Liver (tissue), 9 donors: ENCODE results near the gene IREB2. TPM values are rescaled to one million over a fixed set of nuclear protein-coding genes. Genes with fewer than 3 reads are reported as not detected.

Source experiments
- DNase-seq: peaks from one replicate; pipeline ENCODE4 v3.0.0-alpha.2; 2017; ENCODE audit warnings: low spot score
- H3K27ac ChIP-seq, 2 donors: one replicate each; pipeline ENCODE4 v1.7.0; 2013; ENCODE audit warnings: inconsistent platforms in 2 of 2, low read length in 2 of 2, control low read depth in 1 of 2, low read depth in 1 of 2, mild to moderate bottlenecking in 1 of 2
- H3K27me3 ChIP-seq, 4 donors: one replicate each; pipeline versions ENCODE4 v1.6.1 to v1.7.0; 2013; ENCODE audit warnings: low read length in 3 of 4, inconsistent platforms in 1 of 4, mild to moderate bottlenecking in 1 of 4, moderate library complexity in 1 of 4; ENCODE audit not compliant: control insufficient read depth in 4 of 4, insufficient read depth in 4 of 4
- H3K36me3 ChIP-seq, 4 donors: one replicate each; pipeline versions ENCODE4 v1.6.1 to v1.7.0; 2013; ENCODE audit warnings: low read length in 3 of 4, mild to moderate bottlenecking in 3 of 4, low read depth in 1 of 4, moderate library complexity in 1 of 4; ENCODE audit not compliant: control insufficient read depth in 4 of 4, insufficient read depth in 3 of 4
- H3K4me1 ChIP-seq, 4 donors: one replicate each; pipeline versions ENCODE4 v1.6.1 to v1.7.0; 2013; ENCODE audit warnings: low read length in 3 of 4, mild to moderate bottlenecking in 3 of 4, moderate library complexity in 1 of 4; ENCODE audit not compliant: control insufficient read depth in 4 of 4, insufficient read depth in 4 of 4
- H3K4me3 ChIP-seq, 3 donors: one replicate each; pipeline versions ENCODE4 v1.6.1 to v1.7.0; 2013; ENCODE audit warnings: low read length in 3 of 3, control low read depth in 1 of 3, low read depth in 1 of 3, mild to moderate bottlenecking in 1 of 3
- H3K9ac ChIP-seq, 2 donors: one replicate each; pipeline ENCODE4 v1.7.0; 2013; ENCODE audit warnings: low read length in 2 of 2, mild to moderate bottlenecking in 2 of 2, moderate library complexity in 2 of 2, control low read depth in 1 of 2, low read depth in 1 of 2
- H3K9me3 ChIP-seq, 4 donors: one replicate each; pipeline versions ENCODE4 v1.6.1 to v1.7.0; 2013; ENCODE audit warnings: low read length in 3 of 4; ENCODE audit not compliant: control insufficient read depth in 4 of 4
- ATF3 ChIP-seq: IDR thresholded peaks from 2 replicates; pipeline ENCODE4 v1.6.1; 2016; ENCODE audit warnings: antibody characterized with exemption
- CTCF ChIP-seq: fragments of 150-350 bp; IDR thresholded peaks from 2 replicates; pipeline ENCODE4 v1.5.1; 2017; ENCODE audit warnings: improper control_type of control experiment, low read depth, low read length; ENCODE audit not compliant: missing input control
- EGR1 ChIP-seq, 2 donors: IDR thresholded peaks; 2 replicates each; pipeline ENCODE4 v1.6.1; 2016 to 2018; ENCODE audit warnings: antibody characterized with exemption in 2 of 2, low read depth in 2 of 2
- FOXA1 ChIP-seq: IDR thresholded peaks from 2 replicates; pipeline ENCODE4 v1.6.1; 2016; ENCODE audit warnings: antibody characterized with exemption
- FOXA2 ChIP-seq: IDR thresholded peaks from 2 replicates; pipeline ENCODE4 v1.6.1; 2016; ENCODE audit warnings: antibody characterized with exemption
- GABPA ChIP-seq, 2 donors: IDR thresholded peaks in 1 of 2; conservative IDR thresholded peaks in 1 of 2; 2 replicates each; pipeline ENCODE4 v1.6.1; 2016; ENCODE audit warnings: antibody characterized with exemption in 2 of 2, mild to moderate bottlenecking in 1 of 2, moderate library complexity in 1 of 2
- HNF4A ChIP-seq, 2 donors: conservative IDR thresholded peaks; 2 replicates each; pipeline ENCODE4 v1.6.1; 2016; ENCODE audit warnings: antibody characterized with exemption in 2 of 2, mild to moderate bottlenecking in 2 of 2
- HNF4G ChIP-seq: IDR thresholded peaks from 2 replicates; pipeline ENCODE4 v1.6.1; 2016; ENCODE audit warnings: antibody characterized with exemption
- JUND ChIP-seq, 2 donors: IDR thresholded peaks; 2 replicates each; pipeline ENCODE4 v1.6.1; 2016; ENCODE audit warnings: antibody characterized with exemption in 2 of 2
- MAX ChIP-seq: IDR thresholded peaks from 2 replicates; pipeline ENCODE4 v1.6.1; 2016; ENCODE audit warnings: antibody characterized with exemption
- NR2F2 ChIP-seq: IDR thresholded peaks from 2 replicates; pipeline ENCODE4 v1.6.1; 2016; ENCODE audit warnings: antibody characterized with exemption
- RAD21 ChIP-seq, 2 donors: IDR thresholded peaks; 2 replicates each; pipeline ENCODE4 v1.6.1; 2016; ENCODE audit warnings: antibody characterized with exemption in 2 of 2, mild to moderate bottlenecking in 2 of 2
- REST ChIP-seq: IDR thresholded peaks from 2 replicates; pipeline ENCODE4 v1.6.1; 2016; ENCODE audit warnings: antibody characterized with exemption, mild to moderate bottlenecking
- RXRA ChIP-seq, 2 donors: IDR thresholded peaks; 2 replicates each; pipeline ENCODE4 v1.6.1; 2017 to 2018; ENCODE audit warnings: antibody characterized with exemption in 2 of 2, mild to moderate bottlenecking in 1 of 2
- SP1 ChIP-seq: IDR thresholded peaks from 2 replicates; pipeline ENCODE4 v1.6.1; 2018; ENCODE audit warnings: antibody characterized with exemption, mild to moderate bottlenecking
- TAF1 ChIP-seq: conservative IDR thresholded peaks from 2 replicates; pipeline ENCODE4 v1.6.1; 2016; ENCODE audit warnings: antibody characterized with exemption, mild to moderate bottlenecking
- YY1 ChIP-seq: IDR thresholded peaks from 2 replicates; pipeline ENCODE4 v1.6.1; 2016; ENCODE audit warnings: antibody characterized with exemption, mild to moderate bottlenecking
- WGBS: extraction: QIAGEN DNeasy Blood & Tissue Kit; methylation state at CpG from one replicate; pipeline ENCODE4 v1.1.7; 2013; 5-methylcytosine and 5-hydroxymethylcytosine counted together
- polyA plus RNA-seq, 2 donors: library from polyadenylated mRNA; stranded (reverse) in 1 of 2; unstranded in 1 of 2; fragments of 200-250 nt in 1 of 2; fragments of >200 nt in 1 of 2; fragmentation: Nextera tagmentation in 1 of 2; extraction: Ambion mirVana in 1 of 2; gene quantifications; one replicate each; pipeline versions ENCODE4 v1.2.1 to v1.2.3, GENCODE V29; 2013 to 2015
- total RNA-seq, 2 donors: library from RNA; depleted of rRNA; stranded (reverse); fragments of >200 nt; gene quantifications; one replicate each; pipeline ENCODE4 v1.2.3, GENCODE V29; 2014
- TF ChIP-seq, protein P1 (sequence below): IDR thresholded peaks from 2 replicates; pipeline ENCODE4 v1.6.1; 2016; ENCODE audit warnings: antibody characterized with exemption
- donor health status: healthy.
- donor health status: healthy.
- donor health status: healthy.
- donor health status: healthy.
- donor health status: healthy.

Gene IREB2
- total and polyA plus RNA-seq, 4 donors, result 7.0 to 51.4 (median 17.0) TPM

DNA sequence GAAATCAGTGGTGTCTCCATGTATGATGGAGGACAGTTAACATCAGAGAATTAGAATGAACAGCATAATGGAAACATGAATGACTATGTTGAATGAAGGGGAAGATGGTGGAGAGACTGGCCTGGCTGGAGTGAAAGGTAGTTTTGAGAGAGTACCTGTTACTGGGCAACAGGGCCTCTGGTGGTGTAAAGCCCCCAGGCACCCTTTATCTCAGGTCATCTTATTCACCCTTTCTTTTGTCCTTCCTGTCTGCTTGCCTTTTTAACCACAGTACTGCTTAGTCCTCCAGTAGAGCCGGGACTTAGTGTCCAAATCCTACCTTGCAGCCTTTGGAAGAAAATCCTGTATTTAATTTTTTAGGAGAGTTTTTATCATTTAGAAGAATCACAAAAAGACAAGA, 6.2 kb downstream of the IREB2 start:
- Histone ChIP-seq H3K27ac (no peak overlapping the region), H3K4me1 (peaks cover 2 to 29% (median 21%) of the 10 kb centered on the region in 4 donors), H3K27me3 (no peaks in the 10 kb centered on the region), H3K9ac (no peak overlapping the region), H3K4me3 (no peak overlapping the region), H3K36me3 (peaks cover 1 to 26% (median 17%) of the 10 kb centered on the region in 4 donors), H3K9me3 (no peaks in the 10 kb centered on the region)
- no peak for DNase-seq
- TF ChIP-seq GABPA (IDR thresholded peaks at IDR 0.05 in 1 of 2, conservative IDR thresholded peaks at IDR 0.05 in 1 of 2) (no peak), YY1 (no peak), HNF4G (no peak), REST (no peak), RAD21 (IDR thresholded peaks at IDR 0.05) (no peak), FOXA2 (no peak), CTCF (no peak), MAX (no peak), EGR1 (IDR thresholded peaks at IDR 0.05; ENCODE audit: low read depth in 2 of 2) (no peak), SP1 (no peak), FOXA1 (no peak), TAF1 (no peak), ATF3 (no peak), NR2F2 (no peak), RXRA (IDR thresholded peaks at IDR 0.05) (no peak), JUND (IDR thresholded peaks at IDR 0.05) (no peak), HNF4A (conservative IDR thresholded peaks at IDR 0.05) (no peak)
- 89% methylated on average over 1 of the region's 1 CpG for WGBS

DNA sequence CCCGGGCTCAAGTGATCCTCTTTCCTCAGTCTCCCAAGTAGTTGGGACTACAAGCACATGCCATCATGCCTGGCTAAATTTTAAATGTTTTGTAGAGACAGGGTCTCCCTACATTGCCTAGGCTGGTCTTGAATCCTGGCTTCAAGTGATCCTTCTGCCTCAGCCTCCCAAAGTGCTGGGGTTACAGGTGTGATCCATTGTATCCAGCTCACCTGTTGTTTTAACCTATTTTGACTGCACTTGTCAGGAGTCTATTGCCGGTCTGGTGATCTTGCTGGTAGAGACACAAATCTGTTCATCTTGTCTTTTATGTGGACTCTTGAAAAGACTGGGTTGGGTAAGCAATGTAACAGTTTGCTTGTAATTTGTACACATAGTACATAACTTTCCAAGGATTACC, 7.9 kb downstream of the IREB2 start:
- Histone ChIP-seq H3K27ac (no peak overlapping the region), H3K4me1 (peaks cover 0 to 25% (median 20%) of the 10 kb centered on the region in 4 donors)
- 96% methylated on average over 2 of the region's 2 CpGs for WGBS
- TF ChIP-seq NR2F2 (no peak), YY1 (no peak), ATF3 (no peak), RAD21 (IDR thresholded peaks at IDR 0.05) (no peak), SP1 (no peak), HNF4G (no peak), REST (no peak), FOXA1 (no peak), GABPA (IDR thresholded peaks at IDR 0.05 in 1 of 2, conservative IDR thresholded peaks at IDR 0.05 in 1 of 2) (no peak), JUND (IDR thresholded peaks at IDR 0.05) (no peak)
- TF ChIP-seq, protein P1, sequence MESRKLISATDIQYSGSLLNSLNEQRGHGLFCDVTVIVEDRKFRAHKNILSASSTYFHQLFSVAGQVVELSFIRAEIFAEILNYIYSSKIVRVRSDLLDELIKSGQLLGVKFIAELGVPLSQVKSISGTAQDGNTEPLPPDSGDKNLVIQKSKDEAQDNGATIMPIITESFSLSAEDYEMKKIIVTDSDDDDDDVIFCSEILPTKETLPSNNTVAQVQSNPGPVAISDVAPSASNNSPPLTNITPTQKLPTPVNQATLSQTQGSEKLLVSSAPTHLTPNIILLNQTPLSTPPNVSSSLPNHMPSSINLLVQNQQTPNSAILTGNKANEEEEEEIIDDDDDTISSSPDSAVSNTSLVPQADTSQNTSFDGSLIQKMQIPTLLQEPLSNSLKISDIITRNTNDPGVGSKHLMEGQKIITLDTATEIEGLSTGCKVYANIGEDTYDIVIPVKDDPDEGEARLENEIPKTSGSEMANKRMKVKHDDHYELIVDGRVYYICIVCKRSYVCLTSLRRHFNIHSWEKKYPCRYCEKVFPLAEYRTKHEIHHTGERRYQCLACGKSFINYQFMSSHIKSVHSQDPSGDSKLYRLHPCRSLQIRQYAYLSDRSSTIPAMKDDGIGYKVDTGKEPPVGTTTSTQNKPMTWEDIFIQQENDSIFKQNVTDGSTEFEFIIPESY, result no peak

More for the DNA sequence above, 7.9 kb downstream of the IREB2 start:
- H3K27me3 ChIP-seq, result no peaks in the 10 kb centered on the region
- H3K9ac ChIP-seq, result no peak overlapping the region
- DNase-seq, result no peak
- H3K4me3 ChIP-seq, result no peak overlapping the region
- H3K36me3 ChIP-seq, result peaks cover 1 to 21% (median 12%) of the 10 kb centered on the region in 4 donors
- H3K9me3 ChIP-seq, result no peaks in the 10 kb centered on the region
